Spleen (tissue), 7 donors: ENCODE results near the gene TRAPPC2.

Experiments
- CTCF ChIP-seq, 11 experiments: fragments of 200-600 bp in 7 of 11; fragments of 450-650 bp in 4 of 11; sonication (generic) in 4 of 11; IDR thresholded peaks in 8 of 11; conservative IDR thresholded peaks in 3 of 11; 1 replicate in 7 of 11; 2 replicates in 4 of 11; pipeline versions ENCODE4 v1.4.0 to v1.8.0; 2016 to 2021; ENCODE audit warnings: antibody characterized with exemption in 11 of 11, inconsistent platforms in 4 of 11, mild to moderate bottlenecking in 1 of 11
- POLR2A ChIP-seq, 3 donors: fragments of 450-650 bp; IDR thresholded peaks; one replicate each; pipeline ENCODE4 v1.5.1; 2017; ENCODE audit warnings: antibody characterized with exemption in 3 of 3, mild to moderate bottlenecking in 1 of 3
- donor health status: DM: no; HTN: no; CAD: no; lungs with moderate emphysema.
- donor health status: DM: no; HTN: no; CAD: no.
- donor health status: DM: no; HTN: no; CAD: no.

GRCh38 chrX:13666836-13667235 is 67.6 kb downstream of the TRAPPC2 start:
- TF ChIP-seq CTCF (IDR thresholded peaks at IDR 0.05 in 8 of 11, conservative IDR thresholded peaks at IDR 0.05 in 3 of 11) = no peak
- TF ChIP-seq POLR2A (IDR thresholded peaks at IDR 0.05) = no peak
